H1 (cell line): ENCODE data around the gene USP9Y. TPM values are rescaled to one million over a fixed set of nuclear protein-coding genes. Genes with fewer than 3 reads are reported as not detected.

Experiments used
- CTCF ChIA-PET: fragments of 300-600 bp; sonication (Branson Sonifier 250); formaldehyde crosslinking; loops from one replicate; lab custom pipeline; 2021; ENCODE audit not compliant: partially characterized antibody; lab: Charles Lee
- POLR2A ChIA-PET: fragments of 300-600 bp; sonication (Branson Sonifier 250); formaldehyde crosslinking; loops from one replicate; lab custom pipeline; 2021; ENCODE audit warnings: inconsistent platforms; ENCODE audit not compliant: partially characterized antibody; lab: Charles Lee
- DNase-seq, 2 experiments: peaks; one replicate each; pipeline versions ENCODE4 v3.0.0 to v3.0.0-alpha.2; 2010 to 2022; ENCODE audit warnings: low spot score in 2 of 2, low read depth in 1 of 2, mixed read lengths in 1 of 2
- FAIRE-seq: peaks from 2 replicates; lab custom pipeline; 2011; peaks lifted over from hg19 to GRCh38; lab: Jason Lieb, UNC
- H2AFZ ChIP-seq: 2 replicates; pipeline ENCODE4 v1.8.1; 2012; ENCODE audit warnings: low read length, inconsistent platforms
- H2AK5ac ChIP-seq: 2 replicates; pipeline ENCODE4 v1.6.1; 2013; ENCODE audit warnings: low read depth, low read length
- H2BK120ac ChIP-seq: replicated peaks from 2 replicates; pipeline ENCODE3; 2013; ENCODE audit warnings: low read depth, low read length, inconsistent platforms
- H2BK12ac ChIP-seq: 2 replicates; pipeline ENCODE4 v1.6.1; 2013; ENCODE audit warnings: low read depth, low read length
- H2BK15ac ChIP-seq: 2 replicates; pipeline ENCODE4 v1.6.1; 2013; ENCODE audit warnings: low read length
- H2BK20ac ChIP-seq: 2 replicates; pipeline ENCODE4 v1.6.1; 2013; ENCODE audit warnings: low read length
- H2BK5ac ChIP-seq: 2 replicates; pipeline ENCODE4 v1.6.1; 2013; ENCODE audit warnings: low read depth, low read length
- H3K14ac ChIP-seq: 2 replicates; pipeline ENCODE4 v1.6.1; 2013; ENCODE audit warnings: inconsistent platforms; ENCODE audit not compliant: insufficient read length
- H3K18ac ChIP-seq: 2 replicates; pipeline ENCODE4 v1.6.1; 2013; ENCODE audit warnings: low read length; ENCODE audit errors: extremely low read depth
- H3K23ac ChIP-seq: 2 replicates; pipeline ENCODE4 v1.6.1; 2013; ENCODE audit warnings: inconsistent platforms; ENCODE audit not compliant: insufficient read length
- H3K23me2 ChIP-seq: 2 replicates; pipeline ENCODE4 v1.6.1; 2013; ENCODE audit warnings: low read depth, low read length
- H3K27ac ChIP-seq: 2 replicates; pipeline ENCODE4 v1.6.1; 2011; ENCODE audit warnings: low read depth, low read length, inconsistent platforms
- H3K27me3 ChIP-seq, 4 experiments: replicated peaks in 1 of 4; 1 replicate in 1 of 4; 2 replicates in 3 of 4; pipeline versions ENCODE4 v1.6.1 to v1.8.1; 2011 to 2013; ENCODE audit warnings: low read length in 3 of 4, mild to moderate bottlenecking in 3 of 4, inconsistent platforms in 2 of 4, mixed read lengths in 2 of 4, moderate library complexity in 1 of 4; ENCODE audit not compliant: control insufficient read depth in 3 of 4, insufficient read depth in 3 of 4; ENCODE audit errors: extremely low read depth in 1 of 4
- H3K36me3 ChIP-seq, 4 experiments: 2 replicates each; pipeline versions ENCODE4 v1.6.1 to v1.8.1; 2011 to 2013; ENCODE audit warnings: mild to moderate bottlenecking in 4 of 4, low read length in 3 of 4, moderate library complexity in 2 of 4, control low read depth in 1 of 4, inconsistent platforms in 1 of 4; ENCODE audit not compliant: insufficient read depth in 4 of 4, control insufficient read depth in 2 of 4
- H3K4ac ChIP-seq: replicated peaks from 2 replicates; pipeline ENCODE3; 2013; ENCODE audit warnings: low read length, low read depth, mixed read lengths, inconsistent platforms; ENCODE audit not compliant: insufficient read length
- H3K4me1 ChIP-seq, 4 experiments: replicated peaks in 1 of 4; 1 replicate in 1 of 4; 2 replicates in 3 of 4; pipeline versions ENCODE4 v1.6.1 to v1.8.1; 2011 to 2013; ENCODE audit warnings: low read length in 3 of 4, inconsistent platforms in 2 of 4, mixed read lengths in 1 of 4; ENCODE audit not compliant: insufficient read depth in 4 of 4, control insufficient read depth in 3 of 4
- H3K4me2 ChIP-seq, 2 experiments: 2 replicates each; pipeline versions ENCODE4 v1.6.1 to v1.8.1; 2011 to 2013; ENCODE audit warnings: low read depth in 2 of 2, low read length in 2 of 2, control low read depth in 1 of 2, inconsistent platforms in 1 of 2, mild to moderate bottlenecking in 1 of 2; ENCODE audit not compliant: insufficient read depth in 1 of 2
- H3K4me3 ChIP-seq, 4 experiments: fragments of 200-600, 300-600 bp in 1 of 4; sonication (generic), shearing (Covaris generic), sonication (Bioruptor Twin) in 1 of 4; 2 replicates each; pipeline versions ENCODE4 v1.5.1 to v1.8.1; 2011 to 2016; ENCODE audit warnings: low read length in 4 of 4, low read depth in 3 of 4, control low read depth in 2 of 4, inconsistent platforms in 2 of 4, mild to moderate bottlenecking in 2 of 4, mixed read lengths in 1 of 4, moderate library complexity in 1 of 4; ENCODE audit not compliant: insufficient read depth in 2 of 4; ENCODE audit errors: extremely low read depth in 1 of 4
- H3K56ac ChIP-seq: replicated peaks from 2 replicates; pipeline ENCODE3; 2013; ENCODE audit warnings: low read depth, mild to moderate bottlenecking, mixed read lengths, low read length, inconsistent platforms; ENCODE audit not compliant: insufficient read length
- H3K79me1 ChIP-seq: 2 replicates; pipeline ENCODE4 v1.6.1; 2013; ENCODE audit warnings: low read depth, low read length, control low read depth
- H3K79me2 ChIP-seq, 2 experiments: 2 replicates each; pipeline versions ENCODE4 v1.6.1 to v1.8.1; 2012 to 2013; ENCODE audit warnings: low read length in 2 of 2, mild to moderate bottlenecking in 2 of 2, inconsistent platforms in 1 of 2; ENCODE audit not compliant: insufficient read depth in 2 of 2, control insufficient read depth in 1 of 2
- H3K9ac ChIP-seq, 4 experiments: replicated peaks in 1 of 4; 1 replicate in 1 of 4; 2 replicates in 3 of 4; pipeline versions ENCODE4 v1.6.1 to v1.8.1; 2011 to 2013; ENCODE audit warnings: low read depth in 3 of 4, low read length in 3 of 4, control low read depth in 2 of 4, mild to moderate bottlenecking in 2 of 4, moderate library complexity in 2 of 4, inconsistent platforms in 1 of 4; ENCODE audit errors: extremely low read depth in 1 of 4
- H3K9me3 ChIP-seq, 2 experiments: 2 replicates each; pipeline versions ENCODE4 v1.6.1 to v1.8.1; 2012 to 2013; ENCODE audit warnings: mild to moderate bottlenecking in 2 of 2, moderate library complexity in 2 of 2, control low read depth in 1 of 2, inconsistent platforms in 1 of 2, low read depth in 1 of 2, low read length in 1 of 2, mixed read lengths in 1 of 2; ENCODE audit not compliant: insufficient read depth in 2 of 2
- H4K20me1 ChIP-seq, 2 experiments: replicated peaks in 1 of 2; 2 replicates each; pipeline versions ENCODE3 to v1.8.1; 2011 to 2013; ENCODE audit warnings: inconsistent platforms in 2 of 2, low read length in 2 of 2, mild to moderate bottlenecking in 1 of 2; ENCODE audit not compliant: insufficient read depth in 2 of 2, control insufficient read depth in 1 of 2
- H4K5ac ChIP-seq: 2 replicates; pipeline ENCODE4 v1.6.1; 2013; ENCODE audit warnings: low read length, low read depth, mixed read lengths, inconsistent platforms; ENCODE audit not compliant: insufficient read length
- H4K8ac ChIP-seq: 2 replicates; pipeline ENCODE4 v1.8.0; 2013; ENCODE audit warnings: mild to moderate bottlenecking, moderate library complexity, low read length, inconsistent platforms; ENCODE audit not compliant: insufficient read depth; ENCODE audit errors: extremely low read depth
- H4K91ac ChIP-seq: replicated peaks from 2 replicates; pipeline ENCODE3; 2013; ENCODE audit warnings: low read length, mixed read lengths, inconsistent platforms; ENCODE audit not compliant: insufficient read length
- FOSL1 ChIP-seq: IDR thresholded peaks from 2 replicates; pipeline ENCODE4 v1.6.1; 2011; ENCODE audit warnings: mild to moderate bottlenecking, low read depth, low read length, moderate library complexity; ENCODE audit not compliant: insufficient read depth
- HDAC2 ChIP-seq, 2 experiments: fragments of 300-600 bp in 1 of 2; sonication (generic) in 1 of 2; IDR thresholded peaks; 2 replicates each; pipeline ENCODE4 v1.6.1; 2011 to 2012; ENCODE audit warnings: low read depth in 2 of 2, low read length in 2 of 2, mild to moderate bottlenecking in 2 of 2, moderate library complexity in 2 of 2, borderline replicate concordance in 1 of 2, inconsistent platforms in 1 of 2
- JUND ChIP-seq: IDR thresholded peaks from 2 replicates; pipeline ENCODE4 v1.6.1; 2011; ENCODE audit warnings: mild to moderate bottlenecking, improper control_type of control experiment, low read length
- TAF1 ChIP-seq: IDR thresholded peaks from 2 replicates; pipeline ENCODE4 v1.6.1; 2011; ENCODE audit warnings: mild to moderate bottlenecking, low read depth, low read length
- WGBS, 2 experiments: shearing (Covaris generic) in 1 of 2; methylation state at CpG; one replicate each; pipeline versions ENCODE4 v1.1.6 to v1.1.7; 2013 to 2015; ENCODE audit warnings: low lambda C conversion rate in 2 of 2, mixed read lengths in 2 of 2, inconsistent platforms in 1 of 2, low coverage in 1 of 2, missing lambda C conversion rate in 1 of 2; ENCODE audit not compliant: insufficient replicate concordance in 2 of 2, insufficient coverage in 1 of 2, insufficient read length in 1 of 2; ENCODE audit errors: extremely low coverage in 1 of 2, missing lambda C conversion rate in 1 of 2; 5-methylcytosine and 5-hydroxymethylcytosine counted together
- polyA plus RNA-seq, 7 experiments: library from polyadenylated mRNA; depleted of rRNA in 3 of 7; stranded (reverse) in 5 of 7; unstranded in 2 of 7; fragments of >200 nt in 5 of 7; fragments of 200-250 nt in 2 of 7; gene quantifications; 1 replicate in 5 of 7; 2 replicates in 1 of 7; 4 replicates in 1 of 7; pipeline versions ENCODE4 v1.2.1 to v1.2.3, GENCODE V29; 2011 to 2013; ENCODE audit warnings: missing spikeins in 2 of 7, mixed read lengths in 2 of 7
- total RNA-seq: library from RNA; stranded (reverse); fragmentation: NEBNext Ultra II Directional; extraction: Animal tissue kit (Norgen Biotek cat#: 25700); gene quantifications from 2 replicates; pipeline ENCODE4 v1.2.1, GENCODE V29; 2021

The USP9Y gene
- total and polyA plus RNA-seq, 2 of the 8 experiments (the other 6 are each of a cell fraction or from before 2014, with no cell fraction given) = 28.3 to 34.1 TPM

GRCh38 chrY:12734051-12734450 is 33.0 kb downstream of the USP9Y start:
- H3K4me3 ChIP-seq = no peak overlapping the region
- no peak overlapping the region for H2AK5ac ChIP-seq
- H4K5ac ChIP-seq = no peak overlapping the region
- no peak for TF ChIP-seq JUND
- no peak for TF ChIP-seq FOSL1
- no peak for TF ChIP-seq TAF1
- no peak for TF ChIP-seq HDAC2 (IDR thresholded peaks at IDR 0.05; ENCODE audit: borderline replicate concordance in 1 of 2, low read depth in 2 of 2, low read length in 2 of 2)
- H3K14ac ChIP-seq = no peak overlapping the region
- FAIRE-seq (no peak), DNase-seq (no peak)
- POLR2A ChIA-PET = no interaction called here
- no peak overlapping the region for H2BK5ac ChIP-seq
- no peaks in the 10 kb centered on the region for H3K79me1 ChIP-seq
- no peak overlapping the region for H3K27ac ChIP-seq
- no peak overlapping the region for H4K91ac ChIP-seq
- no peak overlapping the region for H2BK120ac ChIP-seq
- H3K36me3 ChIP-seq = peaks cover 0 to 7% (median 0%) of the 10 kb centered on the region in 4 experiments; a peak in 2 of 8 replicates
- H4K20me1 ChIP-seq = no peaks in the 10 kb centered on the region
- no peak overlapping the region for H3K23ac ChIP-seq
- H2BK12ac ChIP-seq = no peak overlapping the region
- H3K56ac ChIP-seq = no peak overlapping the region
- H3K9me3 ChIP-seq = no peaks in the 10 kb centered on the region
- H3K4me2 ChIP-seq = no peak overlapping the region
- CTCF ChIA-PET = no interaction called here
- no peaks in the 10 kb centered on the region for H3K79me2 ChIP-seq
- H2AFZ ChIP-seq = no peak overlapping the region
- no peaks in the 10 kb centered on the region for H3K23me2 ChIP-seq
- H3K27me3 ChIP-seq = no peaks in the 10 kb centered on the region
- H4K8ac ChIP-seq = no peak overlapping the region
- H2BK15ac ChIP-seq = no peak overlapping the region
- H3K9ac ChIP-seq = no peak overlapping the region
- H3K4me1 ChIP-seq = no peaks in the 10 kb centered on the region
- WGBS, 2 experiments = 88% methylated on average over 2 of the region's 2 CpGs; no CpG with 5 or more reads in 1 of the 2 experiments
- no peak overlapping the region for H3K18ac ChIP-seq
- no peak overlapping the region for H2BK20ac ChIP-seq
- no peak overlapping the region for H3K4ac ChIP-seq
